NCI-H82 (cell line): Measurements from ENCODE around the gene SP2.
"Not testable (repeated sequence)": the region's sequence is repeated elsewhere in the genome, so short reads cannot be mapped to it uniquely, and the experiment has no call there.

ENCODE experiments used
- DNase-seq: peaks from one replicate; lab custom pipeline; 2025; lab: John Stamatoyannopoulos, UW

SP2 gene

GRCh38 chr17:47918991-47919390 is 23.0 kb downstream of the SP2 start:
- no peak for DNase-seq

GRCh38 chr17:47919889-47920288 is 23.9 kb downstream of the SP2 start:
- not testable (repeated sequence) for DNase-seq

GRCh38 chr17:47924785-47925677 is 29.0 kb downstream of the SP2 start:
- no peak for DNase-seq

- no peak for DNase-seq
Observed at GRCh38 chr17:47925678-47925988, 29.6 kb downstream of the SP2 start.

GRCh38 chr17:47927821-47928400 is 31.9 kb downstream of the SP2 start:
- no peak for DNase-seq

GRCh38 chr17:47928415-47928814 is 32.4 kb downstream of the SP2 start:
- no peak for DNase-seq

GRCh38 chr17:47929218-47930000 is 33.4 kb downstream of the SP2 start:
- peak; percentile 80 for DNase-seq

- DNase-seq = no peak
Observed at GRCh38 chr17:47931848-47932247, 35.8 kb downstream of the SP2 start.

- DNase-seq = no peak
Observed at GRCh38 chr17:47934856-47935255, 38.8 kb downstream of the SP2 start.

GRCh38 chr17:47935468-47935867 is 39.4 kb downstream of the SP2 start:
- DNase-seq = not testable (repeated sequence)

- peak; percentile 25 for DNase-seq
Observed at GRCh38 chr17:47935961-47936360, 39.9 kb downstream of the SP2 start.

GRCh38 chr17:47937941-47938340 is 41.9 kb downstream of the SP2 start:
- DNase-seq = no peak

- peak; percentile 99 for DNase-seq
Observed at GRCh38 chr17:47941246-47942095, 45.4 kb downstream of the SP2 start, which contains the start of gene PNPO. Gene PNPO (plus strand): TSS chr17:47941571. CDS start chr17:47941676, 105 bp downstream.

GRCh38 chr17:47942096-47942510 is 46.1 kb downstream of the SP2 start:
- DNase-seq = no peak

GRCh38 chr17:47942568-47942967 is 46.5 kb downstream of the SP2 start:
- DNase-seq = no peak

GRCh38 chr17:47945080-47945479 is 49.0 kb downstream of the SP2 start:
- no peak for DNase-seq

- DNase-seq = no peak
Observed at GRCh38 chr17:47945529-47946508, 49.8 kb downstream of the SP2 start.

- no peak for DNase-seq
Observed at GRCh38 chr17:47946516-47946915, 50.5 kb downstream of the SP2 start.

- DNase-seq = peak; percentile 87
Observed at GRCh38 chr17:47946929-47947397, 50.9 kb downstream of the SP2 start.

GRCh38 chr17:47948706-47949196 is 52.7 kb downstream of the SP2 start:
- peak; percentile 50 for DNase-seq
